H1 (cell line): ENCODE data around the gene SLC18A3. TPM values are rescaled to one million over a fixed set of nuclear protein-coding genes. Genes with fewer than 3 reads are reported as not detected.

Source experiments
- BRCA1 ChIP-seq: IDR thresholded peaks from 2 replicates; pipeline ENCODE4 v1.6.1; 2012; ENCODE audit warnings: low read depth, low read length, improper control_type of control experiment
- CBX5 ChIP-seq: fragments of 300-800, 300-1000 bp; sonication (generic); IDR thresholded peaks from 2 replicates; pipeline ENCODE4 v1.7.1; 2016; ENCODE audit warnings: antibody characterized with exemption, low read length, low read depth
- CEBPB ChIP-seq: IDR thresholded peaks from 2 replicates; pipeline ENCODE4 v1.6.1; 2012; ENCODE audit warnings: low read depth, low read length
- CHD1 ChIP-seq: IDR thresholded peaks from 2 replicates; pipeline ENCODE4 v1.6.1; 2012; ENCODE audit warnings: low read depth, low read length, improper control_type of control experiment
- CHD2 ChIP-seq: IDR thresholded peaks from 2 replicates; pipeline ENCODE4 v1.6.1; 2012; ENCODE audit warnings: low read length, improper control_type of control experiment
- EP300 ChIP-seq, 2 experiments: IDR thresholded peaks; 1 replicate in 1 of 2; 2 replicates in 1 of 2; pipeline ENCODE4 v1.6.1; 2011 to 2012; ENCODE audit warnings: low read depth in 2 of 2, low read length in 2 of 2, mild to moderate bottlenecking in 2 of 2, borderline replicate concordance in 1 of 2, inconsistent platforms in 1 of 2, moderate library complexity in 1 of 2
- GTF2F1 ChIP-seq: IDR thresholded peaks from 2 replicates; pipeline ENCODE4 v1.6.1; 2012; ENCODE audit warnings: low read depth, low read length, improper control_type of control experiment, borderline replicate concordance
- HDAC2 ChIP-seq, 2 experiments: fragments of 300-600 bp in 1 of 2; sonication (generic) in 1 of 2; IDR thresholded peaks; 2 replicates each; pipeline ENCODE4 v1.6.1; 2011 to 2012; ENCODE audit warnings: low read depth in 2 of 2, low read length in 2 of 2, mild to moderate bottlenecking in 2 of 2, moderate library complexity in 2 of 2, borderline replicate concordance in 1 of 2, inconsistent platforms in 1 of 2
- KDM5A ChIP-seq: fragments of 200-600 bp; IDR thresholded peaks from 2 replicates; pipeline ENCODE4 v1.7.1; 2012; ENCODE audit warnings: mild to moderate bottlenecking, low read length, inconsistent platforms, mixed read lengths
- MAFK ChIP-seq: IDR thresholded peaks from 2 replicates; pipeline ENCODE4 v1.6.1; 2012; ENCODE audit warnings: low read depth, mild to moderate bottlenecking, improper control_type of control experiment, low read length
- POLR2A ChIP-seq, 2 experiments: IDR thresholded peaks; 1 replicate in 1 of 2; 2 replicates in 1 of 2; pipeline ENCODE4 v1.6.1; 2011; ENCODE audit warnings: low read depth in 2 of 2, low read length in 2 of 2, mild to moderate bottlenecking in 2 of 2; ENCODE audit errors: control extremely low read depth in 1 of 2
- RAD21 ChIP-seq, 2 experiments: IDR thresholded peaks in 1 of 2; conservative IDR thresholded peaks in 1 of 2; 2 replicates each; pipeline ENCODE4 v1.6.1; 2011; ENCODE audit warnings: low read depth in 2 of 2, low read length in 2 of 2, improper control_type of control experiment in 1 of 2, inconsistent platforms in 1 of 2, mild to moderate bottlenecking in 1 of 2, moderate library complexity in 1 of 2
- RBBP5 ChIP-seq: IDR thresholded peaks from 2 replicates; pipeline ENCODE4 v1.7.1; 2012; ENCODE audit warnings: low read depth, mild to moderate bottlenecking, inconsistent platforms, low read length, moderate library complexity, borderline replicate concordance
- RFX5 ChIP-seq: IDR thresholded peaks from 2 replicates; pipeline ENCODE4 v1.6.1; 2011; ENCODE audit warnings: low read depth, low read length, improper control_type of control experiment, borderline replicate concordance
- SIX5 ChIP-seq: IDR thresholded peaks from 2 replicates; pipeline ENCODE4 v1.6.1; 2011; ENCODE audit warnings: mild to moderate bottlenecking, low read depth, low read length
- SRF ChIP-seq: IDR thresholded peaks from 2 replicates; pipeline ENCODE4 v1.6.1; 2011; ENCODE audit warnings: mild to moderate bottlenecking, low read depth, low read length, moderate library complexity
- SUZ12 ChIP-seq: fragments of 200-600 bp; sonication (generic); IDR thresholded peaks from 2 replicates; pipeline ENCODE4 v1.6.1; 2012; ENCODE audit warnings: mild to moderate bottlenecking, inconsistent platforms, low read length, moderate library complexity, mixed read lengths
- TBP ChIP-seq: IDR thresholded peaks from 2 replicates; pipeline ENCODE4 v1.6.1; 2011; ENCODE audit warnings: low read depth, low read length, improper control_type of control experiment
- YY1 ChIP-seq: IDR thresholded peaks from 2 replicates; pipeline ENCODE4 v1.6.1; 2011; ENCODE audit warnings: low read depth, mild to moderate bottlenecking, low read length
- polyA plus RNA-seq, 7 experiments: library from polyadenylated mRNA; depleted of rRNA in 3 of 7; stranded (reverse) in 5 of 7; unstranded in 2 of 7; fragments of >200 nt in 5 of 7; fragments of 200-250 nt in 2 of 7; gene quantifications; 1 replicate in 5 of 7; 2 replicates in 1 of 7; 4 replicates in 1 of 7; pipeline versions ENCODE4 v1.2.1 to v1.2.3, GENCODE V29; 2011 to 2013; ENCODE audit warnings: missing spikeins in 2 of 7, mixed read lengths in 2 of 7
- total RNA-seq: library from RNA; stranded (reverse); fragmentation: NEBNext Ultra II Directional; extraction: Animal tissue kit (Norgen Biotek cat#: 25700); gene quantifications from 2 replicates; pipeline ENCODE4 v1.2.1, GENCODE V29; 2021
- TF ChIP-seq, protein P1 (sequence below): IDR thresholded peaks from 2 replicates; pipeline ENCODE4 v1.6.1; 2011; ENCODE audit warnings: low read length, improper control_type of control experiment
- TF ChIP-seq, protein P2 (sequence below): IDR thresholded peaks from 2 replicates; pipeline ENCODE4 v1.6.1; 2012; ENCODE audit warnings: inconsistent platforms
- TF ChIP-seq, protein P3 (sequence below): IDR thresholded peaks from 2 replicates; pipeline ENCODE4 v1.6.1; 2012; ENCODE audit warnings: low read length, inconsistent platforms

Gene SLC18A3
- total and polyA plus RNA-seq, 2 of the 8 experiments (the other 6 are each of a cell fraction or from before 2014, with no cell fraction given): 0.17 TPM; not detected in 1

DNA sequence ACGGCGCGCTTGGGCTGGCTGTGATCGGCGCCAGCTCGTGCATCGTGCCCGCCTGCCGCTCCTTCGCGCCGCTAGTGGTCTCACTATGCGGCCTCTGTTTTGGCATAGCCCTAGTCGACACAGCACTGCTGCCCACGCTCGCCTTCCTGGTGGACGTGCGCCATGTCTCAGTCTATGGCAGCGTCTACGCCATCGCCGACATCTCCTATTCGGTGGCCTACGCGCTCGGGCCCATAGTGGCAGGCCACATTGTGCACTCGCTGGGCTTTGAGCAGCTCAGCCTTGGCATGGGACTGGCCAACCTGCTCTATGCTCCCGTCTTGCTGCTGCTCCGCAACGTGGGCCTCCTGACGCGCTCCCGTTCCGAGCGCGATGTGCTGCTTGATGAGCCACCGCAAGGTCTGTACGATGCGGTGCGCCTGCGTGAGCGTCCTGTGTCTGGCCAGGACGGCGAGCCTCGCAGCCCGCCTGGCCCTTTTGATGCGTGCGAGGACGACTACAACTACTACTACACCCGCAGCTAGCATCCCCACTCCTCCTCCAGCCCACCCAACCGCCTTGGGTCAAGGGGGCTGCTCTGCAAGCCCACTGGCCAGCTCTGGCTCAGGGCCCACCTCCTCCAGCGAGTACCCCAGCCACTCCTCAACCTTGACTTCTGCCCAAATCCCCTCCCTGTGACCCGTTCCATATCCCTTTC, 1.9 kb downstream of the SLC18A3 start (continued):
- TF ChIP-seq, protein P1, sequence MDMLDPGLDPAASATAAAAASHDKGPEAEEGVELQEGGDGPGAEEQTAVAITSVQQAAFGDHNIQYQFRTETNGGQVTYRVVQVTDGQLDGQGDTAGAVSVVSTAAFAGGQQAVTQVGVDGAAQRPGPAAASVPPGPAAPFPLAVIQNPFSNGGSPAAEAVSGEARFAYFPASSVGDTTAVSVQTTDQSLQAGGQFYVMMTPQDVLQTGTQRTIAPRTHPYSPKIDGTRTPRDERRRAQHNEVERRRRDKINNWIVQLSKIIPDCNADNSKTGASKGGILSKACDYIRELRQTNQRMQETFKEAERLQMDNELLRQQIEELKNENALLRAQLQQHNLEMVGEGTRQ: no peak
- TF ChIP-seq CBX5 (no peak), HDAC2 (IDR thresholded peaks at IDR 0.05; ENCODE audit: borderline replicate concordance in 1 of 2, low read depth in 2 of 2, low read length in 2 of 2) (no peak), TBP (no peak), SRF (no peak), GTF2F1 (no peak), EP300 (IDR thresholded peaks at IDR 0.05; ENCODE audit: borderline replicate concordance in 1 of 2, low read depth in 2 of 2, low read length in 2 of 2) (no peak), YY1 (no peak), BRCA1 (no peak), KDM5A (no peak), SUZ12 (peak; percentile 69), RAD21 (IDR thresholded peaks at IDR 0.05 in 1 of 2, conservative IDR thresholded peaks at IDR 0.05 in 1 of 2; ENCODE audit: low read depth in 2 of 2, low read length in 2 of 2) (no peak), CEBPB (no peak), POLR2A (IDR thresholded peaks at IDR 0.05; ENCODE audit: control extremely low read depth in 1 of 2, low read depth in 2 of 2, low read length in 2 of 2) (no peak), CHD2 (no peak), MAFK (no peak), RFX5 (no peak), SIX5 (no peak), CHD1 (no peak), RBBP5 (no peak)
- TF ChIP-seq, protein P2, sequence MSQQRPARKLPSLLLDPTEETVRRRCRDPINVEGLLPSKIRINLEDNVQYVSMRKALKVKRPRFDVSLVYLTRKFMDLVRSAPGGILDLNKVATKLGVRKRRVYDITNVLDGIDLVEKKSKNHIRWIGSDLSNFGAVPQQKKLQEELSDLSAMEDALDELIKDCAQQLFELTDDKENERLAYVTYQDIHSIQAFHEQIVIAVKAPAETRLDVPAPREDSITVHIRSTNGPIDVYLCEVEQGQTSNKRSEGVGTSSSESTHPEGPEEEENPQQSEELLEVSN: no peak
- TF ChIP-seq, protein P3, sequence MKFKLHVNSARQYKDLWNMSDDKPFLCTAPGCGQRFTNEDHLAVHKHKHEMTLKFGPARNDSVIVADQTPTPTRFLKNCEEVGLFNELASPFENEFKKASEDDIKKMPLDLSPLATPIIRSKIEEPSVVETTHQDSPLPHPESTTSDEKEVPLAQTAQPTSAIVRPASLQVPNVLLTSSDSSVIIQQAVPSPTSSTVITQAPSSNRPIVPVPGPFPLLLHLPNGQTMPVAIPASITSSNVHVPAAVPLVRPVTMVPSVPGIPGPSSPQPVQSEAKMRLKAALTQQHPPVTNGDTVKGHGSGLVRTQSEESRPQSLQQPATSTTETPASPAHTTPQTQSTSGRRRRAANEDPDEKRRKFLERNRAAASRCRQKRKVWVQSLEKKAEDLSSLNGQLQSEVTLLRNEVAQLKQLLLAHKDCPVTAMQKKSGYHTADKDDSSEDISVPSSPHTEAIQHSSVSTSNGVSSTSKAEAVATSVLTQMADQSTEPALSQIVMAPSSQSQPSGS: no peak
